Sigmoid colon (tissue), 7 donors: Measurements from ENCODE around the gene C4orf17. TPM values are rescaled to one million over a fixed set of nuclear protein-coding genes. Genes with fewer than 3 reads are reported as not detected.
A peak's percentile ranks its signal among the peaks of the same experiment; 100 is the strongest.

ENCODE experiments used
- DNase-seq: peaks from one replicate; pipeline ENCODE4 v3.0.0-alpha.2; 2019
- H3K27ac ChIP-seq, 4 donors: fragments of 200-600 bp; sonication (generic); one replicate each; pipeline ENCODE4 v1.5.1; 2016 to 2019; ENCODE audit warnings: mild to moderate bottlenecking in 1 of 4
- H3K27me3 ChIP-seq, 3 donors: fragments of 200-600 bp; sonication (generic); one replicate each; pipeline ENCODE4 v1.5.1; 2019; ENCODE audit warnings: mild to moderate bottlenecking in 1 of 3
- H3K36me3 ChIP-seq, 4 donors: fragments of 200-600 bp; sonication (generic); one replicate each; pipeline ENCODE4 v1.5.1; 2016 to 2019
- H3K4me1 ChIP-seq, 4 donors: fragments of 200-600 bp; sonication (generic); one replicate each; pipeline ENCODE4 v1.5.1; 2017 to 2019
- H3K4me3 ChIP-seq, 4 donors: fragments of 200-600 bp; sonication (generic); one replicate each; pipeline ENCODE4 v1.5.1; 2017 to 2019; ENCODE audit warnings: mild to moderate bottlenecking in 2 of 4, moderate library complexity in 1 of 4
- H3K9me3 ChIP-seq, 4 donors: fragments of 200-600 bp in 3 of 4; sonication (generic) in 3 of 4; one replicate each; pipeline versions ENCODE4 v1.5.1 to v1.6.1; 2013 to 2019
- CTCF ChIP-seq, 4 experiments: fragments of 450-650 bp in 3 of 4; fragments of 200-600 bp in 1 of 4; IDR thresholded peaks; one replicate each; pipeline ENCODE4 v1.5.1; 2016 to 2019; ENCODE audit warnings: antibody characterized with exemption in 4 of 4, mild to moderate bottlenecking in 3 of 4, moderate library complexity in 2 of 4
- EP300 ChIP-seq, 4 donors: sonication (generic); formaldehyde crosslinking; IDR thresholded peaks; one replicate each; pipeline ENCODE4 v1.6.1; 2017; ENCODE audit warnings: antibody characterized with exemption in 4 of 4
- POLR2A ChIP-seq, 2 donors: fragments of 450-650 bp; IDR thresholded peaks; one replicate each; pipeline ENCODE4 v1.6.1; 2016; ENCODE audit warnings: antibody characterized with exemption in 2 of 2, mild to moderate bottlenecking in 2 of 2, moderate library complexity in 2 of 2
- POLR2AphosphoS5 ChIP-seq, 4 donors: sonication (generic); formaldehyde crosslinking; IDR thresholded peaks; one replicate each; pipeline ENCODE4 v1.6.1; 2017; ENCODE audit warnings: antibody characterized with exemption in 4 of 4
- WGBS, 2 donors: extraction: QIAGEN DNeasy Blood & Tissue Kit; methylation state at CpG; one replicate each; pipeline ENCODE4 v1.1.7; 2013; 5-methylcytosine and 5-hydroxymethylcytosine counted together
- intact Hi-C: fragments of 100-400 bp; cut with DNase I; formaldehyde crosslinking; loops from one replicate; pipeline ENCODE4 v1.15.1; 2023
- polyA plus RNA-seq, 3 donors: library from polyadenylated mRNA; stranded (reverse); fragments of 200-250 nt; gene quantifications; one replicate each; pipeline ENCODE4 v1.2.3, GENCODE V29; 2013
- total RNA-seq, 4 donors: library from RNA; depleted of rRNA; stranded (reverse); fragments of >200 nt; gene quantifications; one replicate each; pipeline ENCODE4 v1.1.0, GENCODE V29; 2016
- donor health status: healthy with polysubstance abuse.
- donor health status: Bipolar disorder and iron deficiency.
- donor health status: healthy.

C4orf17 gene
- total and polyA plus RNA-seq, 7 donors, result not detected

DNA sequence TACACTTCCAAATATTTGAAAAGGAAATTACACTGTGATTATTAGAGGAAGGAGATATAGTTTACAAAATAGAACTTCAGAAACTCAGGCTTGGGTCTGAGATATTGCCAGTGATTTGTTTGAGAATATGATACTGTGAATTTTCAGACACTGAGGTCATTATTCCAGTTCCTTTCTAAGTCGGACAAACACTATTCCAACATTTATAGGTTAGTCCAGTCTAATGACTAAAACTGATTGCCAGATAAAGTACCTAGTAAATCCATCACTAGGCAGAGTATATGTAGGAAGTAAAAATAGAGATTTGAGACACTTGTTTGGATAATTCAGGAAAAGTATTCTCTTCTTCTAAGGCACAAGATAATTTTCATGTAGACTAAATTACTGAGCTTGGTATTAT, 77.0 kb downstream of the C4orf17 start:
- Histone ChIP-seq H3K9me3 (no peaks in the 10 kb centered on the region), H3K27me3 (no peaks in the 10 kb centered on the region), H3K36me3 (no peaks in the 10 kb centered on the region), H3K4me1 (peaks cover 0 to 13% (median 10%) of the 10 kb centered on the region in 4 donors), H3K4me3 (no peak overlapping the region), H3K27ac (peak overlapping the region in 2 of 4 donors; percentile 28 to 49)
- intact Hi-C loops, result no loop called here
- WGBS, 2 donors, result 56 to 57% methylated on average over 1 of the region's 1 CpG
- DNase-seq, result no peak
- TF ChIP-seq POLR2AphosphoS5 (IDR thresholded peaks at IDR 0.05) (no peak), POLR2A (IDR thresholded peaks at IDR 0.05) (no peak), CTCF (IDR thresholded peaks at IDR 0.05) (no peak), EP300 (IDR thresholded peaks at IDR 0.05) (no peak)

DNA sequence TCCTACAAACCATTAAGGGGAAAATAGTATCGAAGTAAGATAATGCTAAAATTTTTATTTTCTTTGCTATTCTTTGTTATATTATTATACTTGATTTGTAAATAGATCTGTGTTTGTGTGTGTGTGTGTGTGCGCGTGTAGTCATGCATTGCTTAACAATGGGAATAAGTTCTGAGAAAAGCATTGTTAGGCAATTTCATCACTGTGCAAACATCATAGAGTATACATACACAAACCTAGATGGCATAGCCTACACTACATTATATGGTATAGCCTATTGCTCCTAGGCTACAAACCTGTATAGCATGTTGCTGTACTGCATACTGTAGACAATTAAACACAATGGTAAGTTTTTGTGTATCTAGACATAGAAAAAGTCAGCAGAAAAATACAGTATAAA, 80.9 kb downstream of the C4orf17 start:
- 28 to 76% methylated on average over 3 of the region's 3 CpGs for WGBS, 2 donors
- Histone ChIP-seq H3K9me3 (no peaks in the 10 kb centered on the region), H3K27me3 (no peaks in the 10 kb centered on the region), H3K4me1 (peaks cover 0 to 13% (median 10%) of the 10 kb centered on the region in 4 donors), H3K36me3 (no peaks in the 10 kb centered on the region), H3K4me3 (no peak overlapping the region), H3K27ac (no peak overlapping the region)
- intact Hi-C loops, result no loop called here
- DNase-seq, result no peak
- TF ChIP-seq POLR2AphosphoS5 (IDR thresholded peaks at IDR 0.05) (no peak), EP300 (IDR thresholded peaks at IDR 0.05) (no peak), CTCF (IDR thresholded peaks at IDR 0.05) (no peak), POLR2A (IDR thresholded peaks at IDR 0.05) (no peak)

Other genes starting within 250 kb of the C4orf17 start
- not detected for gene ADH1A, start 220.0 kb upstream of the C4orf17 start, total RNA-seq
- not detected for gene ADH1A, start 220.0 kb upstream of the C4orf17 start, polyA plus RNA-seq
- 100 to 1,000 TPM; 270 to 906 (median 466) TPM for gene ADH1B, start 189.6 kb upstream of the C4orf17 start, total RNA-seq
- gene ADH1B, start 189.6 kb upstream of the C4orf17 start, polyA plus RNA-seq, result 100 to 1,000 TPM in 2 of 3 donors, 10 to 100 TPM in 1; 35.4 to 548 (median 171) TPM
- 10 to 100 TPM in 3 of 4 donors, 1 to 10 TPM in 1; 2.6 to 25.3 (median 15.9) TPM for gene ADH1C, start 158.3 kb upstream of the C4orf17 start, total RNA-seq
- 100 to 1,000 TPM in 2 of 3 donors, 10 to 100 TPM in 1; 94.4 to 311 (median 283) TPM for gene ADH1C, start 158.3 kb upstream of the C4orf17 start, polyA plus RNA-seq
- gene ADH7, start 75.7 kb upstream of the C4orf17 start, total RNA-seq, result not detected
- under 1 TPM in 2 of 3 donors, not detected in 1; 0.03 to 0.60 TPM for gene ADH7, start 75.7 kb upstream of the C4orf17 start, polyA plus RNA-seq
- 1 to 10 TPM; 3.9 to 7.5 (median 6.4) TPM for gene TRMT10A, start 53.0 kb downstream of the C4orf17 start, total RNA-seq
- gene TRMT10A, start 53.0 kb downstream of the C4orf17 start, polyA plus RNA-seq, result 1 to 10 TPM; 4.8 to 5.6 (median 5.5) TPM
- 10 to 100 TPM in 1 of 4 donors, 1 to 10 TPM in 3; 2.4 to 12.8 (median 5.9) TPM for gene MTTP, start 63.8 kb downstream of the C4orf17 start, total RNA-seq
- under 1 TPM in 1 of 3 donors, not detected in 2; 0.13 TPM for gene MTTP, start 63.8 kb downstream of the C4orf17 start, polyA plus RNA-seq
- under 1 TPM; under 0.01 to 0.28 (median 0.15) TPM for gene C4orf54, start 146.8 kb downstream of the C4orf17 start, total RNA-seq
- gene C4orf54, start 146.8 kb downstream of the C4orf17 start, polyA plus RNA-seq, result under 1 TPM in 1 of 3 donors, not detected in 2; 0.01 TPM